ENCODE measurements around the gene FAM200C.

Gene FAM200C

DNA sequence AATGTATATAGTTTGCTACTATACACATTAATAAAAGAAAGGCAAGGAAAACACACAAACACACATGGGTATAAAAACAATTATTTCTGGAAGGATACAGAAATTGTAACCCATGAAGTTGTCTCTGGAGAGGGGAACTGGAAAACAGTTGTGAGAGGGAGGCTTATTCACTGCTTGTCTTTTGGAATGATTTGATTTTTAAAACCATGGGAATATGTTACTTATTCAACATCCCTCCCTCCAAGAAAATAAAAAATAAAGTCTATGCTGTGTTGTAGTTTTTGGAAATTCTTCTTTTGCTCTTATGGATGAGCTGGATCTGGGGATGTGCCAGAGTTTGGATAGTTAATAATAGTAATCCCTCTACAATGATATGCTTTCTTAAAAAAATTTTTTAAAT is 23.4 kb downstream of the FAM200C start:
- ChIA-PET POLR2A (no interaction called here), CTCF (interaction anchor here (1.1 kb wide), 1 partner anchor 15 kb away, joined by 3 read pairs; no protein-coding TSS in a partner anchor)
- no peak for DNase-seq (ENCODE audit: extremely low spot score)
- no peak for TF ChIP-seq SP1 (IDR thresholded peaks at IDR 0.05)
- TF ChIP-seq, protein P1, sequence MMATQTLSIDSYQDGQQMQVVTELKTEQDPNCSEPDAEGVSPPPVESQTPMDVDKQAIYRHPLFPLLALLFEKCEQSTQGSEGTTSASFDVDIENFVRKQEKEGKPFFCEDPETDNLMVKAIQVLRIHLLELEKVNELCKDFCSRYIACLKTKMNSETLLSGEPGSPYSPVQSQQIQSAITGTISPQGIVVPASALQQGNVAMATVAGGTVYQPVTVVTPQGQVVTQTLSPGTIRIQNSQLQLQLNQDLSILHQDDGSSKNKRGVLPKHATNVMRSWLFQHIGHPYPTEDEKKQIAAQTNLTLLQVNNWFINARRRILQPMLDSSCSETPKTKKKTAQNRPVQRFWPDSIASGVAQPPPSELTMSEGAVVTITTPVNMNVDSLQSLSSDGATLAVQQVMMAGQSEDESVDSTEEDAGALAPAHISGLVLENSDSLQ (IDR thresholded peaks at IDR 0.05) = no peak
- no peak for TF ChIP-seq ARNT (IDR thresholded peaks at IDR 0.05)
- no peak for TF ChIP-seq L3MBTL2 (conservative IDR thresholded peaks at IDR 0.05)

DNA sequence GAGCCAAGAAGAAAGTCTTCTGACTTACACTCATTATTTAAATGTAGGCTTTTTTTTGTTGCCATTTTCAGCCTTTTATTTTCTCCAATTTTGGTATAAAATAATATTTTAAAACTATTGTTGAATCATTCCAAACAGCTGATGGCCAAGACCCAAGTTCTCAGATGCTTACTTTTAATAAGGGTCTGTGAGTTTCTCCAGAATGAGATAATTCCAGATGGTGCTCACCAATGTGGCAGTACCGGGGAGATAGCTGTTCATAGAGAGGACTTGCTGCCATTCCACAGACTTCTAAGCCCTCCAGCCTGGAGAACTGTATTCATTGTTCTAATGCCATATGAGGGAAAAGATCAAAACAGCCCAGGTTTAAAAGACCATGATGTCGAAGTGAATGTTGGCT is 24.2 kb downstream of the FAM200C start:
- POLR2A ChIA-PET = no interaction called here
- CTCF ChIA-PET = interaction anchor here (1.1 kb wide), 1 partner anchor 15 kb away, joined by 3 read pairs; no protein-coding TSS in a partner anchor
- no peak for DNase-seq (ENCODE audit: extremely low spot score)

DNA sequence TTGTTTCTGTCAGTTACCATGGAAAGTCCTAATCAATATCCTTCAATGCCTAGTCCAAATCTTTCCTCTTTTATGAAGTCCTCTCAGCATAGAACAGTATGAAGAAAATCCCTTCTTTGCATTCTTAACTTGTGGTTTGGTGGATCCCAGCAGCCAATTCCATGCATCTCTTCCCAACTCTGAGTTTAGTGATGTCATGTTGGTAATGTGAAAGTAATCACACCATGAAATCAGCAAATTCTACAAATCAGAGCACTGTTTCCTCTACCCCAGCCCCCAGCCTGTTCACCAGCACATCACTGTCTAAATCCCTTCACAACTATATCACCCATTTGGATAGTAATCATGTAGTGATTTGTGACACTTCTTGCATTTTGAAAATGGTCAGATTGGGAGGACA is 24.7 kb downstream of the FAM200C start:
- TF ChIP-seq ARNT (IDR thresholded peaks at IDR 0.05) (no peak), SUZ12 (IDR thresholded peaks at IDR 0.05) (no peak), NFRKB (IDR thresholded peaks at IDR 0.05) (no peak), TARDBP (IDR thresholded peaks at IDR 0.05) (no peak), L3MBTL2 (conservative IDR thresholded peaks at IDR 0.05) (no peak), FOXM1 (IDR thresholded peaks at IDR 0.05; ENCODE audit: borderline replicate concordance) (no peak), FOXA1 (IDR thresholded peaks at IDR 0.05) (no peak), SP1 (IDR thresholded peaks at IDR 0.05) (no peak), BHLHE40 (IDR thresholded peaks at IDR 0.05; ENCODE audit: borderline replicate concordance) (no peak), ZNF384 (IDR thresholded peaks at IDR 0.05) (no peak), CTBP1 (IDR thresholded peaks at IDR 0.05; ENCODE audit: borderline replicate concordance) (no peak), HDGF (IDR thresholded peaks at IDR 0.05; ENCODE audit: borderline replicate concordance) (no peak), LEF1 (IDR thresholded peaks at IDR 0.05; ENCODE audit: borderline replicate concordance) (no peak)
- TF ChIP-seq, protein P1 (IDR thresholded peaks at IDR 0.05) = no peak
- POLR2A ChIA-PET = no interaction called here
- CTCF ChIA-PET = no interaction called here
- no peak for DNase-seq (ENCODE audit: extremely low spot score)

More for the DNA sequence above, 24.2 kb downstream of the FAM200C start:
- TF ChIP-seq FOXK2 (IDR thresholded peaks at IDR 0.05) (no peak), ARNT (IDR thresholded peaks at IDR 0.05) (no peak), FOXA1 (IDR thresholded peaks at IDR 0.05) (no peak), BHLHE40 (IDR thresholded peaks at IDR 0.05; ENCODE audit: borderline replicate concordance) (no peak), HDGF (IDR thresholded peaks at IDR 0.05; ENCODE audit: borderline replicate concordance) (no peak), L3MBTL2 (conservative IDR thresholded peaks at IDR 0.05) (no peak), TARDBP (IDR thresholded peaks at IDR 0.05) (no peak), ZNF384 (IDR thresholded peaks at IDR 0.05) (no peak), SUZ12 (IDR thresholded peaks at IDR 0.05) (no peak), ELF4 (IDR thresholded peaks at IDR 0.05) (no peak), LEF1 (IDR thresholded peaks at IDR 0.05; ENCODE audit: borderline replicate concordance) (no peak), NFRKB (IDR thresholded peaks at IDR 0.05) (no peak), SP1 (IDR thresholded peaks at IDR 0.05) (no peak), FOXM1 (IDR thresholded peaks at IDR 0.05; ENCODE audit: borderline replicate concordance) (no peak), CTBP1 (IDR thresholded peaks at IDR 0.05; ENCODE audit: borderline replicate concordance) (no peak)
- TF ChIP-seq, protein P1 (IDR thresholded peaks at IDR 0.05) = no peak

DNA sequence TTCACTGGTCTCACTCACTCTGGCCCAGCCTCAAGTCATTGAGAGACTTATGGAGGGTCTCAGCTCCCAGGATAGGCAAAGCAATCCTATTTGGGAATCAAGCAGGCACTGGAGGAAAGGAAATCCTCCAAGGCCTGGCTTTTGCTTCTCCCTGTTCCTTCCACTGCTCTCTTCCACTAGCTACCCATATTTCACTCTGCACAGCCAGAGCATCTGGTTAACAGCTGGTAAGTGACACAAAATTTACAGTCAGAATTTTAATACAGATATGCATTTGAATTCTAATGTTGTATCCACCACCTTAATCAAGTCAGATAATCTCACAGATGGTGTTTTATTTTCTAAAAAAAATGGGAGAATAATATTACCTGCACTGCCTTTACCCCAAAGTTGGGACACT is 28.6 kb downstream of the FAM200C start:
- DNase-seq (ENCODE audit: extremely low spot score) = no peak
- TF ChIP-seq FOXA1 (IDR thresholded peaks at IDR 0.05) (no peak), TARDBP (IDR thresholded peaks at IDR 0.05) (no peak), LEF1 (IDR thresholded peaks at IDR 0.05; ENCODE audit: borderline replicate concordance) (no peak), ZNF384 (IDR thresholded peaks at IDR 0.05) (no peak), FOXK2 (IDR thresholded peaks at IDR 0.05) (no peak), ARNT (IDR thresholded peaks at IDR 0.05) (no peak), ELF4 (IDR thresholded peaks at IDR 0.05) (no peak), HDGF (IDR thresholded peaks at IDR 0.05; ENCODE audit: borderline replicate concordance) (no peak), FOXM1 (IDR thresholded peaks at IDR 0.05; ENCODE audit: borderline replicate concordance) (no peak), NFRKB (IDR thresholded peaks at IDR 0.05) (no peak), BHLHE40 (IDR thresholded peaks at IDR 0.05; ENCODE audit: borderline replicate concordance) (no peak), SP1 (IDR thresholded peaks at IDR 0.05) (no peak), CTBP1 (IDR thresholded peaks at IDR 0.05; ENCODE audit: borderline replicate concordance) (no peak), L3MBTL2 (conservative IDR thresholded peaks at IDR 0.05) (no peak), SUZ12 (IDR thresholded peaks at IDR 0.05) (no peak)
- TF ChIP-seq, protein P1 (IDR thresholded peaks at IDR 0.05) = no peak
- POLR2A ChIA-PET = no interaction called here
- CTCF ChIA-PET = interaction anchor here (0.6 kb wide), 1 partner anchor 290 kb away, joined by 4 read pairs; no protein-coding TSS in a partner anchor

DNA sequence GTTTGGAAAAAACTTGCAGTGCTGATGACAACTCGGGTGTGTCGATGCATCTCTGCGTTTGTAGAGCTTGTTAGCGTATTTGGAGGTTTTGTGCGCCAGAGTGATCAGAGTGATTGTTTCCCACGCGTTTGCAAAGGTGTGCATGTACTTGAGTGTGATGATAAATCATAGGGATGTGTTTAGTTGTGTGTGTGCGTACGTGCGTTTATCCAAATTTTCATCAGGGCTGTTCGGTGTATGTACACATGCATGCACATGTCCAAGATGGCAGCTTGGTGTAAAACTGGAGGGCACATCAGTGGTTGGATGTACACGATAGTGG is 29.2 kb downstream of the FAM200C start:
- CTCF ChIA-PET = interaction anchor here (0.8 to 1.8 kb wide), 3 partner anchors 9 to 20 kb away, joined by 3 to 7 read pairs (median 3); no protein-coding TSS in a partner anchor

More for the DNA sequence above, 29.2 kb downstream of the FAM200C start:
- no peak for DNase-seq (ENCODE audit: extremely low spot score)
- TF ChIP-seq FOXA1 (IDR thresholded peaks at IDR 0.05) (no peak), HDGF (IDR thresholded peaks at IDR 0.05; ENCODE audit: borderline replicate concordance) (no peak), NFRKB (IDR thresholded peaks at IDR 0.05) (no peak), BHLHE40 (IDR thresholded peaks at IDR 0.05; ENCODE audit: borderline replicate concordance) (no peak), TARDBP (IDR thresholded peaks at IDR 0.05) (no peak), FOXM1 (IDR thresholded peaks at IDR 0.05; ENCODE audit: borderline replicate concordance) (no peak), SP1 (IDR thresholded peaks at IDR 0.05) (no peak), SUZ12 (IDR thresholded peaks at IDR 0.05) (no peak), CTBP1 (IDR thresholded peaks at IDR 0.05; ENCODE audit: borderline replicate concordance) (no peak)
- POLR2A ChIA-PET = interaction anchor here (1.0 kb wide), 1 partner anchor 8 kb away, joined by 3 read pairs; no protein-coding TSS in a partner anchor
